ENCODE data around the gene MICU2.
"Not testable (repeated sequence)": the region's sequence is repeated elsewhere in the genome, so short reads cannot be mapped to it uniquely, and the experiment has no call there.

MICU2 gene

GRCh38 chr13:21567714-21568113 is 36.3 kb downstream of the MICU2 start:
- H2AFZ ChIP-seq (ENCODE audit: low read length): no peak overlapping the region
- H2AK5ac ChIP-seq (ENCODE audit: low read depth, low read length): no peak overlapping the region
- no peak overlapping the region for H2BK120ac ChIP-seq (ENCODE audit: low read depth, low read length)
- H2BK5ac ChIP-seq (ENCODE audit: low read length): no peak overlapping the region
- no peak overlapping the region for H4K91ac ChIP-seq (ENCODE audit: low read depth, low read length, poor library complexity)
- no peak overlapping the region for H2BK12ac ChIP-seq (ENCODE audit: low read length)
- no peaks in the 10 kb centered on the region for H3K9me3 ChIP-seq (replicated peaks in 1 of 2; ENCODE audit: control insufficient read depth in 2 of 2, insufficient read depth in 1 of 2, low read depth in 1 of 2, low read length in 2 of 2)
- H2BK15ac ChIP-seq (ENCODE audit: low read length): no peak overlapping the region
- no peaks in the 10 kb centered on the region for H3K27me3 ChIP-seq (ENCODE audit: control insufficient read depth in 3 of 3, insufficient read depth in 3 of 3, low read depth in 1 of 3, low read length in 3 of 3)
- H4K8ac ChIP-seq (ENCODE audit: low read depth, low read length): no peak overlapping the region
- no CpG with 5 or more reads among the region's 2 CpGs for WGBS, 2 donors (ENCODE audit: extremely low coverage in 2 of 2, insufficient read length in 2 of 2, insufficient replicate concordance in 1 of 2)
- H3K27ac ChIP-seq (replicated peaks; ENCODE audit: low read length): no peak overlapping the region
- no peak overlapping the region for H3K4ac ChIP-seq (ENCODE audit: low read length)
- no peak overlapping the region for H3K4me3 ChIP-seq (ENCODE audit: low read length in 2 of 2)
- H3K14ac ChIP-seq (ENCODE audit: low read length): no peak overlapping the region
- no peak for DNase-seq (ENCODE audit: low spot score)
- no peaks in the 10 kb centered on the region for H3K4me1 ChIP-seq (ENCODE audit: control insufficient read depth in 2 of 2, insufficient read depth in 1 of 2, low read depth in 1 of 2, low read length in 2 of 2)
- no peak overlapping the region for H3K4me2 ChIP-seq (ENCODE audit: insufficient read depth, low read length, poor library complexity, severe bottlenecking)
- no peaks in the 10 kb centered on the region for H3K79me1 ChIP-seq (ENCODE audit: low read depth, low read length)
- no peak overlapping the region for H3K18ac ChIP-seq (ENCODE audit: low read length)
- H3K9ac ChIP-seq (ENCODE audit: low read depth, low read length, poor library complexity): no peak overlapping the region
- no peak overlapping the region for H3K23ac ChIP-seq (ENCODE audit: low read depth, low read length, poor library complexity)
- peaks cover 4 to 34% of the 10 kb centered on the region in 2 donors for H3K36me3 ChIP-seq (replicated peaks in 1 of 2; ENCODE audit: control insufficient read depth in 2 of 2, insufficient read depth in 2 of 2, low read length in 2 of 2)

GRCh38 chr13:21557995-21558394 is 46.0 kb downstream of the MICU2 start:
- no peak overlapping the region for H2BK5ac ChIP-seq (ENCODE audit: low read length)
- no peaks in the 10 kb centered on the region for H3K79me1 ChIP-seq (ENCODE audit: low read depth, low read length)
- no peak overlapping the region for H4K91ac ChIP-seq (ENCODE audit: low read depth, low read length, poor library complexity)
- H4K8ac ChIP-seq (ENCODE audit: low read depth, low read length): no peak overlapping the region
- H3K4me1 ChIP-seq (ENCODE audit: control insufficient read depth in 2 of 2, insufficient read depth in 1 of 2, low read depth in 1 of 2, low read length in 2 of 2): no peaks in the 10 kb centered on the region
- no peak overlapping the region for H2AFZ ChIP-seq (ENCODE audit: low read length)
- H3K23ac ChIP-seq (ENCODE audit: low read depth, low read length, poor library complexity): no peak overlapping the region
- no peak overlapping the region for H2BK15ac ChIP-seq (ENCODE audit: low read length)
- H3K36me3 ChIP-seq (replicated peaks in 1 of 2; ENCODE audit: control insufficient read depth in 2 of 2, insufficient read depth in 2 of 2, low read length in 2 of 2): peaks cover 0 to 29% of the 10 kb centered on the region in 2 donors
- no peak overlapping the region for H2BK12ac ChIP-seq (ENCODE audit: low read length)
- DNase-seq (ENCODE audit: low spot score): no peak
- H3K18ac ChIP-seq (ENCODE audit: low read length): no peak overlapping the region
- H2AK5ac ChIP-seq (ENCODE audit: low read depth, low read length): no peak overlapping the region
- no peak overlapping the region for H3K4me3 ChIP-seq (ENCODE audit: low read length in 2 of 2)
- no peak overlapping the region for H2BK120ac ChIP-seq (ENCODE audit: low read depth, low read length)
- H3K9me3 ChIP-seq (replicated peaks in 1 of 2; ENCODE audit: control insufficient read depth in 2 of 2, insufficient read depth in 1 of 2, low read depth in 1 of 2, low read length in 2 of 2): no peaks in the 10 kb centered on the region
- no peak overlapping the region for H3K4ac ChIP-seq (ENCODE audit: low read length)
- H3K4me2 ChIP-seq (ENCODE audit: insufficient read depth, low read length, poor library complexity, severe bottlenecking): no peak overlapping the region
- H3K27me3 ChIP-seq (ENCODE audit: control insufficient read depth in 3 of 3, insufficient read depth in 3 of 3, low read depth in 1 of 3, low read length in 3 of 3): no peaks in the 10 kb centered on the region
- no peak overlapping the region for H3K14ac ChIP-seq (ENCODE audit: low read length)
- no peak overlapping the region for H3K27ac ChIP-seq (replicated peaks; ENCODE audit: low read length)
- H3K9ac ChIP-seq (ENCODE audit: low read depth, low read length, poor library complexity): no peak overlapping the region
- WGBS, 2 donors (ENCODE audit: extremely low coverage in 2 of 2, insufficient read length in 2 of 2, insufficient replicate concordance in 1 of 2): no CpG with 5 or more reads among the region's 2 CpGs

GRCh38 chr13:21556051-21556450 is 47.9 kb downstream of the MICU2 start:
- H3K27ac ChIP-seq (replicated peaks; ENCODE audit: low read length): no peak overlapping the region
- peaks cover 0 to 20% of the 10 kb centered on the region in 2 donors for H3K36me3 ChIP-seq (replicated peaks in 1 of 2; ENCODE audit: control insufficient read depth in 2 of 2, insufficient read depth in 2 of 2, low read length in 2 of 2)
- no peak overlapping the region for H2BK120ac ChIP-seq (ENCODE audit: low read depth, low read length)
- no peak for DNase-seq (ENCODE audit: low spot score)
- no peak overlapping the region for H2BK12ac ChIP-seq (ENCODE audit: low read length)
- H4K91ac ChIP-seq (ENCODE audit: low read depth, low read length, poor library complexity): no peak overlapping the region
- no peaks in the 10 kb centered on the region for H3K9me3 ChIP-seq (replicated peaks in 1 of 2; ENCODE audit: control insufficient read depth in 2 of 2, insufficient read depth in 1 of 2, low read depth in 1 of 2, low read length in 2 of 2)
- H2BK15ac ChIP-seq (ENCODE audit: low read length): no peak overlapping the region
- H3K18ac ChIP-seq (ENCODE audit: low read length): no peak overlapping the region
- H4K8ac ChIP-seq (ENCODE audit: low read depth, low read length): no peak overlapping the region
- no peak overlapping the region for H2AFZ ChIP-seq (ENCODE audit: low read length)
- no peak overlapping the region for H2BK5ac ChIP-seq (ENCODE audit: low read length)
- H3K27me3 ChIP-seq (ENCODE audit: control insufficient read depth in 3 of 3, insufficient read depth in 3 of 3, low read depth in 1 of 3, low read length in 3 of 3): no peaks in the 10 kb centered on the region
- H3K14ac ChIP-seq (ENCODE audit: low read length): no peak overlapping the region
- H3K23ac ChIP-seq (ENCODE audit: low read depth, low read length, poor library complexity): no peak overlapping the region
- H3K4me3 ChIP-seq (ENCODE audit: low read length in 2 of 2): no peak overlapping the region
- no peaks in the 10 kb centered on the region for H3K79me1 ChIP-seq (ENCODE audit: low read depth, low read length)
- no peak overlapping the region for H2AK5ac ChIP-seq (ENCODE audit: low read depth, low read length)
- no peaks in the 10 kb centered on the region for H3K4me1 ChIP-seq (ENCODE audit: control insufficient read depth in 2 of 2, insufficient read depth in 1 of 2, low read depth in 1 of 2, low read length in 2 of 2)
- no peak overlapping the region for H3K4ac ChIP-seq (ENCODE audit: low read length)
- H3K9ac ChIP-seq (ENCODE audit: low read depth, low read length, poor library complexity): no peak overlapping the region
- no peak overlapping the region for H3K4me2 ChIP-seq (ENCODE audit: insufficient read depth, low read length, poor library complexity, severe bottlenecking)

GRCh38 chr13:21553261-21553660 is 50.7 kb downstream of the MICU2 start:
- not testable (repeated sequence) for H4K91ac ChIP-seq (ENCODE audit: low read depth, low read length, poor library complexity); H2BK5ac ChIP-seq (ENCODE audit: low read length); H3K4ac ChIP-seq (ENCODE audit: low read length); H2BK15ac ChIP-seq (ENCODE audit: low read length); H2BK12ac ChIP-seq (ENCODE audit: low read length); H3K4me2 ChIP-seq (ENCODE audit: insufficient read depth, low read length, poor library complexity, severe bottlenecking); H3K18ac ChIP-seq (ENCODE audit: low read length); H3K9me3 ChIP-seq (replicated peaks in 1 of 2; ENCODE audit: control insufficient read depth in 2 of 2, insufficient read depth in 1 of 2, low read depth in 1 of 2, low read length in 2 of 2); H3K27me3 ChIP-seq (ENCODE audit: control insufficient read depth in 3 of 3, insufficient read depth in 3 of 3, low read depth in 1 of 3, low read length in 3 of 3); H3K4me1 ChIP-seq (ENCODE audit: control insufficient read depth in 2 of 2, insufficient read depth in 1 of 2, low read depth in 1 of 2, low read length in 2 of 2); H3K36me3 ChIP-seq (replicated peaks in 1 of 2; ENCODE audit: control insufficient read depth in 2 of 2, insufficient read depth in 2 of 2, low read length in 2 of 2); H3K14ac ChIP-seq (ENCODE audit: low read length); H2AFZ ChIP-seq (ENCODE audit: low read length); H3K9ac ChIP-seq (ENCODE audit: low read depth, low read length, poor library complexity); DNase-seq (ENCODE audit: low spot score); H2BK120ac ChIP-seq (ENCODE audit: low read depth, low read length); H3K27ac ChIP-seq (replicated peaks; ENCODE audit: low read length); H3K23ac ChIP-seq (ENCODE audit: low read depth, low read length, poor library complexity); H3K4me3 ChIP-seq (ENCODE audit: low read length in 2 of 2); H3K79me1 ChIP-seq (ENCODE audit: low read depth, low read length); H4K8ac ChIP-seq (ENCODE audit: low read depth, low read length); H2AK5ac ChIP-seq (ENCODE audit: low read depth, low read length)
- no CpG with 5 or more reads among the region's 2 CpGs for WGBS, 2 donors (ENCODE audit: extremely low coverage in 2 of 2, insufficient read length in 2 of 2, insufficient replicate concordance in 1 of 2)
